H9 (cell line): ENCODE data around the gene MEI4. TPM values are rescaled to one million over a fixed set of nuclear protein-coding genes. Genes with fewer than 3 reads are reported as not detected.

ENCODE experiments used
- DNase-seq: peaks from one replicate; pipeline ENCODE4 v3.0.0-alpha.2; 2017
- H2AFZ ChIP-seq: one replicate; pipeline ENCODE4 v1.6.1; 2013; ENCODE audit warnings: mild to moderate bottlenecking, low read length, control low read depth, moderate library complexity
- H2AK5ac ChIP-seq: 2 replicates; pipeline ENCODE4 v1.6.1; 2013; ENCODE audit warnings: low read length, control low read depth, mixed read lengths; ENCODE audit not compliant: insufficient read length
- H2BK120ac ChIP-seq: one replicate; pipeline ENCODE4 v1.6.1; 2013; ENCODE audit warnings: low read depth, mild to moderate bottlenecking, low read length, control low read depth, inconsistent platforms; ENCODE audit not compliant: poor library complexity, severe bottlenecking
- H2BK12ac ChIP-seq: 2 replicates; pipeline ENCODE4 v1.6.1; 2013; ENCODE audit warnings: low read length, control low read depth, mixed read lengths, low read depth; ENCODE audit not compliant: insufficient read length
- H2BK15ac ChIP-seq: 2 replicates; pipeline ENCODE4 v1.6.1; 2013; ENCODE audit warnings: low read depth, low read length, control low read depth
- H2BK20ac ChIP-seq: one replicate; pipeline ENCODE4 v1.6.1; 2013; ENCODE audit warnings: low read depth, mild to moderate bottlenecking, low read length, control low read depth, inconsistent platforms; ENCODE audit not compliant: poor library complexity, severe bottlenecking
- H2BK5ac ChIP-seq: 2 replicates; pipeline ENCODE4 v1.6.1; 2013; ENCODE audit warnings: low read length, control low read depth, mixed read lengths; ENCODE audit not compliant: insufficient read length
- H3K14ac ChIP-seq: 2 replicates; pipeline ENCODE4 v1.6.1; 2013; ENCODE audit warnings: low read length, control low read depth; ENCODE audit not compliant: insufficient read depth
- H3K18ac ChIP-seq: 2 replicates; pipeline ENCODE4 v1.6.1; 2013; ENCODE audit warnings: low read depth, mild to moderate bottlenecking, mixed read lengths, low read length, control low read depth; ENCODE audit not compliant: insufficient read length
- H3K23ac ChIP-seq: 2 replicates; pipeline ENCODE4 v1.6.1; 2013; ENCODE audit warnings: low read length, control low read depth, mixed read lengths, low read depth; ENCODE audit not compliant: insufficient read length
- H3K23me2 ChIP-seq: 2 replicates; pipeline ENCODE4 v1.6.1; 2013; ENCODE audit warnings: low read depth, mild to moderate bottlenecking, mixed read lengths, low read length, control low read depth; ENCODE audit not compliant: insufficient read length, poor library complexity, severe bottlenecking
- H3K27ac ChIP-seq: 2 replicates; pipeline ENCODE4 v1.5.1; 2013; ENCODE audit warnings: low read length, control low read depth, mixed read lengths, low read depth; ENCODE audit not compliant: insufficient read length
- H3K27me3 ChIP-seq: 2 replicates; pipeline ENCODE4 v1.6.1; 2013; ENCODE audit warnings: low read length, control low read depth, inconsistent platforms; ENCODE audit not compliant: insufficient read depth
- H3K4ac ChIP-seq: 2 replicates; pipeline ENCODE4 v1.6.1; 2013; ENCODE audit warnings: low read depth, mild to moderate bottlenecking, control low read depth, inconsistent platforms, low read length, moderate library complexity
- H3K4me1 ChIP-seq: 2 replicates; pipeline ENCODE4 v1.6.1; 2013; ENCODE audit warnings: low read length, control low read depth, inconsistent platforms; ENCODE audit not compliant: insufficient read depth
- H3K4me2 ChIP-seq: 2 replicates; pipeline ENCODE4 v1.6.1; 2013; ENCODE audit warnings: low read length, control low read depth, mixed read lengths; ENCODE audit not compliant: insufficient read length, insufficient read depth
- H3K56ac ChIP-seq: 2 replicates; pipeline ENCODE4 v1.6.1; 2013; ENCODE audit warnings: low read depth, mild to moderate bottlenecking, mixed read lengths, low read length, control low read depth; ENCODE audit not compliant: insufficient read length
- H3K79me1 ChIP-seq: 2 replicates; pipeline ENCODE4 v1.6.1; 2013; ENCODE audit warnings: low read depth, mild to moderate bottlenecking, moderate library complexity, low read length, control low read depth, inconsistent platforms; ENCODE audit not compliant: insufficient read depth, poor library complexity, severe bottlenecking
- H3K79me2 ChIP-seq: 2 replicates; pipeline ENCODE4 v1.6.1; 2013; ENCODE audit warnings: low read length, control low read depth, inconsistent platforms; ENCODE audit not compliant: insufficient read depth
- H3K9ac ChIP-seq: 2 replicates; pipeline ENCODE4 v1.6.1; 2013; ENCODE audit warnings: low read length, control low read depth, mixed read lengths; ENCODE audit not compliant: insufficient read length; ENCODE audit errors: extremely low read depth
- H3K9me3 ChIP-seq: one replicate; pipeline ENCODE4 v1.6.1; 2013; ENCODE audit warnings: low read depth, low read length, inconsistent platforms; ENCODE audit not compliant: control insufficient read depth
- H3T11ph ChIP-seq: one replicate; pipeline ENCODE4 v1.6.1; 2013; ENCODE audit warnings: mild to moderate bottlenecking, low read length, control low read depth, inconsistent platforms
- H4K20me1 ChIP-seq: one replicate; pipeline ENCODE4 v1.6.1; 2013; ENCODE audit not compliant: control insufficient read depth, insufficient read length, insufficient read depth
- H4K5ac ChIP-seq: 2 replicates; pipeline ENCODE4 v1.6.1; 2013; ENCODE audit warnings: low read depth, mild to moderate bottlenecking, mixed read lengths, low read length, control low read depth; ENCODE audit not compliant: insufficient read length
- H4K8ac ChIP-seq: replicated peaks from 2 replicates; pipeline ENCODE4 v1.6.1; 2013; ENCODE audit warnings: low read length, control low read depth, mixed read lengths, low read depth; ENCODE audit not compliant: insufficient read length
- H4K91ac ChIP-seq: 2 replicates; pipeline ENCODE4 v1.6.1; 2013; ENCODE audit warnings: low read depth, mild to moderate bottlenecking, moderate library complexity, mixed read lengths, low read length, control low read depth; ENCODE audit not compliant: insufficient read length
- H3K27ac Mint-ChIP-seq, 3 experiments: 2 replicates in 2 of 3; 3 replicates in 1 of 3; pipeline ENCODE4 v1.8.0; 2020 to 2021; ENCODE audit warnings: mixed read lengths in 3 of 3, mild to moderate bottlenecking in 1 of 3, moderate library complexity in 1 of 3
- H3K27me3 Mint-ChIP-seq: 2 replicates; pipeline ENCODE4 v1.8.0; 2021; ENCODE audit warnings: low read depth, mild to moderate bottlenecking, moderate library complexity, mixed read lengths
- H3K36me3 Mint-ChIP-seq, 3 experiments: 2 replicates in 2 of 3; 3 replicates in 1 of 3; pipeline ENCODE4 v1.8.0; 2020 to 2021; ENCODE audit warnings: low read depth in 3 of 3, mixed read lengths in 3 of 3; ENCODE audit not compliant: insufficient read depth in 1 of 3
- H3K4me1 Mint-ChIP-seq, 2 experiments: 2 replicates each; pipeline ENCODE4 v1.8.0; 2020; ENCODE audit warnings: mixed read lengths in 2 of 2
- H3K4me3 Mint-ChIP-seq, 2 experiments: 2 replicates in 1 of 2; 3 replicates in 1 of 2; pipeline ENCODE4 v1.8.0; 2020 to 2021; ENCODE audit warnings: mild to moderate bottlenecking in 2 of 2, mixed read lengths in 2 of 2, moderate library complexity in 1 of 2
- H3K9me3 Mint-ChIP-seq, 2 experiments: 2 replicates in 1 of 2; 3 replicates in 1 of 2; pipeline ENCODE4 v1.8.0; 2020; ENCODE audit warnings: mild to moderate bottlenecking in 2 of 2, mixed read lengths in 2 of 2, moderate library complexity in 1 of 2
- WGBS: extraction: QIAGEN DNeasy Blood & Tissue Kit; methylation state at CpG from one replicate; pipeline ENCODE4 v1.1.7; 2013; ENCODE audit warnings: missing lambda C conversion rate, low lambda C conversion rate, mixed read lengths; ENCODE audit not compliant: insufficient read length; ENCODE audit errors: extremely low coverage; 5-methylcytosine and 5-hydroxymethylcytosine counted together
- total RNA-seq: library from RNA; stranded (reverse); gene quantifications from 2 replicates; pipeline ENCODE4 v1.2.1, GENCODE V29; 2021
- TF ChIP-seq, protein P1 (sequence below): fragments of 200-600 bp; sonication (generic); conservative IDR thresholded peaks from 3 replicates; pipeline ENCODE4 v1.8.0; 2021; ENCODE audit warnings: antibody characterized with exemption, mild to moderate bottlenecking

Gene MEI4
- total RNA-seq, 1 experiment from 2014 or later = 0.55 TPM

DNA sequence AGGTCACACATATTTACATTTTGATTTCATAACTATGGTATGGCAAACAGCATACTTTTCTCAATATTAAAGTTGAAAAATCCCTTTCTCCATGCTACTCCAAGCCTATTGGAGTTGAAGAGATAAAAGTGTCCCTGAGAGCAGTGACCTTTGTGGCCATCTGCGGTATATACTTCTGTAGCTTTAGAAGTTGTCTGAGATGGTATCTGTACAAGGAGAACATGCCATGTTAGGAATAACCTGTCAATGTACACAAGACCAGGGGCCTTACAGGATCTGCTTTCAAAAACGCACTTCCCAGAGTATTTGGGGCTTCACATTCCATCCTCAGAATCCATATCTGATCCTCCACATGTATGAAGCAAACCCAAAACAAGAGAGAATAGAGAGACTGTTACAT lies 226.7 kb downstream of the MEI4 start:
- no peak overlapping the region for H2AFZ ChIP-seq
- H3K27ac ChIP-seq = no peak overlapping the region
- H4K91ac ChIP-seq = no peak overlapping the region
- H3K9ac ChIP-seq = no peak overlapping the region
- no peaks in the 10 kb centered on the region for H3K23me2 ChIP-seq
- Mint-ChIP-seq H3K4me1 (peaks cover 0 to 3% of the 10 kb centered on the region in 2 experiments; a peak in 1 of 4 replicates), H3K4me3 (no peak overlapping the region), H3K27me3 (no peaks in the 10 kb centered on the region), H3K27ac (no peak overlapping the region), H3K9me3 (no peaks in the 10 kb centered on the region; a peak in 1 of 5 replicates), H3K36me3 (no peaks in the 10 kb centered on the region)
- no peak overlapping the region for H2BK15ac ChIP-seq
- no peak overlapping the region for H4K8ac ChIP-seq
- H3K14ac ChIP-seq = no peak overlapping the region
- no peak overlapping the region for H2AK5ac ChIP-seq
- no peak overlapping the region for H2BK5ac ChIP-seq
- H2BK12ac ChIP-seq = no peak overlapping the region
- H4K20me1 ChIP-seq = no peaks in the 10 kb centered on the region
- H3K79me1 ChIP-seq = no peaks in the 10 kb centered on the region
- H3K27me3 ChIP-seq = no peaks in the 10 kb centered on the region
- no peak overlapping the region for H2BK20ac ChIP-seq
- H3K56ac ChIP-seq = no peak overlapping the region
- H3K9me3 ChIP-seq = no peaks in the 10 kb centered on the region
- H3T11ph ChIP-seq = no peak overlapping the region
- H4K5ac ChIP-seq = no peak overlapping the region
- no peaks in the 10 kb centered on the region for H3K79me2 ChIP-seq
- DNase-seq = no peak
- H3K4me1 ChIP-seq = no peaks in the 10 kb centered on the region
- no peak overlapping the region for H3K4ac ChIP-seq
- no peak overlapping the region for H2BK120ac ChIP-seq
- no CpG with 5 or more reads among the region's 2 CpGs for WGBS
- H3K23ac ChIP-seq = no peak overlapping the region
- TF ChIP-seq, protein P1, sequence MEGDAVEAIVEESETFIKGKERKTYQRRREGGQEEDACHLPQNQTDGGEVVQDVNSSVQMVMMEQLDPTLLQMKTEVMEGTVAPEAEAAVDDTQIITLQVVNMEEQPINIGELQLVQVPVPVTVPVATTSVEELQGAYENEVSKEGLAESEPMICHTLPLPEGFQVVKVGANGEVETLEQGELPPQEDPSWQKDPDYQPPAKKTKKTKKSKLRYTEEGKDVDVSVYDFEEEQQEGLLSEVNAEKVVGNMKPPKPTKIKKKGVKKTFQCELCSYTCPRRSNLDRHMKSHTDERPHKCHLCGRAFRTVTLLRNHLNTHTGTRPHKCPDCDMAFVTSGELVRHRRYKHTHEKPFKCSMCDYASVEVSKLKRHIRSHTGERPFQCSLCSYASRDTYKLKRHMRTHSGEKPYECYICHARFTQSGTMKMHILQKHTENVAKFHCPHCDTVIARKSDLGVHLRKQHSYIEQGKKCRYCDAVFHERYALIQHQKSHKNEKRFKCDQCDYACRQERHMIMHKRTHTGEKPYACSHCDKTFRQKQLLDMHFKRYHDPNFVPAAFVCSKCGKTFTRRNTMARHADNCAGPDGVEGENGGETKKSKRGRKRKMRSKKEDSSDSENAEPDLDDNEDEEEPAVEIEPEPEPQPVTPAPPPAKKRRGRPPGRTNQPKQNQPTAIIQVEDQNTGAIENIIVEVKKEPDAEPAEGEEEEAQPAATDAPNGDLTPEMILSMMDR = no peak
- no peak overlapping the region for H3K4me2 ChIP-seq
- no peak overlapping the region for H3K18ac ChIP-seq
